ENCODE results near the gene INF2. TPM values are rescaled to one million over a fixed set of nuclear protein-coding genes. Genes with fewer than 3 reads are reported as not detected.

The INF2 gene
- total RNA-seq, 4 donors from 2014 or later: 36.7 to 43.6 (median 37.8) TPM

DNA sequence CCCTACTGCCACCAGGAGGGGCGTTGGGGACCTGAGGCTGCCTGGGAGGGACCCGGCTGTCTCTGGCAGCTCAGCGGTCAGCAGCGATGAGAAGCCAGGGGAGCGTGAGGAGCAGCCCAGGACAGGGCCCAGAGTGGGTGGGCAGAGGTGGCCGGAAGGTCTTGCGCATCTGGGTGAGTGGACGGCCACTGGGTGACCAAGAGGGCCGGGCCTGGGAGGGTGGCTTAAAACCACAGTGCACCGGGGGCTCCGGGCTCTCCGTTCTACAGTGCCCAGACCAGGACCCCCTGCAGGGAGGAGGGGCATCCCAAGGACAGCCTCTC lies 10.0 kb downstream of the INF2 start:
- intact Hi-C loops (cut with DNase I): no loop called here
- no peak for DNase-seq
- Histone ChIP-seq H3K9me3 (no peaks in the 10 kb centered on the region), H3K4me3 (peak overlapping the region in 3 of 4 donors; percentile 7 to 27 (median 12)), H3K27ac (peak overlapping the region; percentile 14 to 57 (median 52)), H3K36me3 (peaks cover 10 to 52% (median 18%) of the 10 kb centered on the region in 3 donors), H3K27me3 (no peaks in the 10 kb centered on the region), H3K4me1 (peaks cover 28 to 72% (median 52%) of the 10 kb centered on the region in 3 donors)
- TF ChIP-seq, protein P1, sequence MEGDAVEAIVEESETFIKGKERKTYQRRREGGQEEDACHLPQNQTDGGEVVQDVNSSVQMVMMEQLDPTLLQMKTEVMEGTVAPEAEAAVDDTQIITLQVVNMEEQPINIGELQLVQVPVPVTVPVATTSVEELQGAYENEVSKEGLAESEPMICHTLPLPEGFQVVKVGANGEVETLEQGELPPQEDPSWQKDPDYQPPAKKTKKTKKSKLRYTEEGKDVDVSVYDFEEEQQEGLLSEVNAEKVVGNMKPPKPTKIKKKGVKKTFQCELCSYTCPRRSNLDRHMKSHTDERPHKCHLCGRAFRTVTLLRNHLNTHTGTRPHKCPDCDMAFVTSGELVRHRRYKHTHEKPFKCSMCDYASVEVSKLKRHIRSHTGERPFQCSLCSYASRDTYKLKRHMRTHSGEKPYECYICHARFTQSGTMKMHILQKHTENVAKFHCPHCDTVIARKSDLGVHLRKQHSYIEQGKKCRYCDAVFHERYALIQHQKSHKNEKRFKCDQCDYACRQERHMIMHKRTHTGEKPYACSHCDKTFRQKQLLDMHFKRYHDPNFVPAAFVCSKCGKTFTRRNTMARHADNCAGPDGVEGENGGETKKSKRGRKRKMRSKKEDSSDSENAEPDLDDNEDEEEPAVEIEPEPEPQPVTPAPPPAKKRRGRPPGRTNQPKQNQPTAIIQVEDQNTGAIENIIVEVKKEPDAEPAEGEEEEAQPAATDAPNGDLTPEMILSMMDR (IDR thresholded peaks at IDR 0.05): no peak
- TF ChIP-seq POLR2A (IDR thresholded peaks at IDR 0.05): no peak
- WGBS, 2 donors: 74% methylated on average over 4 of the region's 12 CpGs; no CpG with 5 or more reads in 1 of the 2 donors

DNA sequence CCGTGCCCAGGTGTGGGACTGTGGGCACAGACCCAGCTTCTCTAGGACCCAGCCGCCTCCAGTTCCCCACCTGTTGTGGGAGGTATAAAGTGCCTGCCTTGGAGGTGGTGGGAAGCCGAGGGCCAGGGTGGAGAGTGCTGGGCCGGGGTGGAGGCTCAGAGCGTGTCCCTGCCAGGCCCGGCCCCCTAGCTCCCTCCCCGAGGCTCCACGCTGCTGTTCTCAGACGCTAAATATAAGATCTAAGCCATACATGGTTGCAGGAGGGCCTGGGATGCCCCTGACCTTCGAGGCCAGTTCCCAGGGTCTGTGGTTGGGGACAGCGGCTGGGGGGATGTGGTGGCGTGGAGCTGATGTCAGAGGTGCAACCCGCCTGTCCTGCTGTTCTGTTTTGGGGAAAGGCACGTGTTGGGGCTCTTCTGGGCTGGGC lies 10.8 kb downstream of the INF2 start:
- no peak for DNase-seq
- Histone ChIP-seq H3K4me1 (peaks cover 20 to 63% (median 43%) of the 10 kb centered on the region in 3 donors), H3K9me3 (no peaks in the 10 kb centered on the region), H3K4me3 (peak overlapping the region in 1 of 4 donors; percentile 27), H3K36me3 (peaks cover 11 to 60% (median 22%) of the 10 kb centered on the region in 3 donors), H3K27me3 (no peaks in the 10 kb centered on the region), H3K27ac (peak overlapping the region in 3 of 4 donors; percentile 44 to 57 (median 54))
- intact Hi-C loops (cut with DNase I): loop anchor here (5.0 kb wide), 1 partner anchor 43 kb away; no protein-coding TSS in a partner anchor
- no CpG with 5 or more reads among the region's 14 CpGs for WGBS, 2 donors
- no peak for TF ChIP-seq POLR2A (IDR thresholded peaks at IDR 0.05)
- TF ChIP-seq, protein P1 (IDR thresholded peaks at IDR 0.05): no peak

DNA sequence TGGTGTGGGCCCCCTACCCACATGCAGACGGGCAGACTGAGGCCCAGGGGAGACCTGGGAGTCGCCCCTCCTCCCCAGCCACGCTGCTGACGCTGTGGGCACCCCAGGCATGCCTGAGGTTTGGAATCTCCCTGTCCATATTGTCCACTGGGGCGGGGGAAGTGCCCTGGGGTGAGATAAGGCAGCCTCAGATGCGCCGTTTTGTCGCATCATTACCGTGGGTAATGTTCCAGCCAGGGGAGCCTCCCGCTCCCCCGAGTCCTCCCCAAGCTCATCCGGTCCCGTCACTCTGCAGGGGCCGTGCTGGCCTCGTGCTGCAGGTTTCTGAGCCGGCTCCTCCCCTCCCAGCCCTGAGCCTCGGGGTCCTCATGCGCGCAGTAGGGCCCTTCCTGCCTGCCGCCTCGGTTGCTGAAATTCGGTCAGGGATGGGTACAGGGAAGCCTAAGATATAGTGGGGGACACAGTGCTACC lies 11.4 kb downstream of the INF2 start:
- H3K4me1 ChIP-seq: peaks cover 15 to 58% (median 40%) of the 10 kb centered on the region in 3 donors

DNA sequence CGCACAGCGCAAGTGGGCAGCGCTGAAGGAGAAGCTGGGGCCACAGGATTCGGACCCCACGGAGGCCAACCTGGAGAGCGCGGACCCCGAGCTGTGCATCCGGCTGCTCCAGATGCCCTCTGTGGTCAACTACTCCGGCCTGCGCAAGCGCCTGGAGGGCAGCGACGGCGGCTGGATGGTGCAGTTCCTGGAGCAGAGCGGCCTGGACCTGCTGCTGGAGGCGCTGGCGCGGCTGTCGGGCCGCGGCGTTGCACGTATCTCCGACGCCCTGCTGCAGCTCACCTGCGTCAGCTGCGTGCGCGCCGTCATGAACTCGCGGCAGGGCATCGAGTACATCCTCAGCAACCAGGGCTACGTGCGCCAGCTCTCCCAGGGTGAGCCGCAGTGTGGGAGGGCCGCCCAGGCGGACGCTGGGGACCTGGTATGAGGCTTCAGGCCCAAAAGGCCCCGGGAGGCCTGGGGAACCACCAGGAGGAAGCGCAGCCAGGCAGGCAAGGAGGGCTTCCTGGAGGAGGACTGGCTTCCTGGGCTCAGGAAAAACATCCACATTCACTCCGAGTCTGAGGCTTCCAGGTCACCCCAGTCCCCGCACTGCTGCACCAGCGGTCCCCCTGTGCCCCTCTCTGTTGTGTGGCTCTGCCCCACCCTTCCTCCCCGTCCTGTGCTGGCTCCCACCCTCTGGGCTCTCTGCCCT lies 12.1 kb downstream of the INF2 start:
- TF ChIP-seq, protein P1 (IDR thresholded peaks at IDR 0.05): no peak
- no peak for TF ChIP-seq POLR2A (IDR thresholded peaks at IDR 0.05)
- 88 to 89% methylated on average over 21 to 25 of the region's 46 CpGs for WGBS, 2 donors
- intact Hi-C loops (cut with DNase I): loop anchor here (5.0 kb wide), 1 partner anchor 44 kb away; no protein-coding TSS in a partner anchor

More for the DNA sequence above, 11.4 kb downstream of the INF2 start:
- DNase-seq: no peak
- TF ChIP-seq, protein P1 (IDR thresholded peaks at IDR 0.05): no peak
- TF ChIP-seq POLR2A (IDR thresholded peaks at IDR 0.05): no peak
- Histone ChIP-seq H3K27ac (peak overlapping the region in 3 of 4 donors; percentile 37 to 57 (median 44)), H3K36me3 (peaks cover 11 to 65% (median 22%) of the 10 kb centered on the region in 3 donors), H3K9me3 (no peaks in the 10 kb centered on the region), H3K27me3 (no peaks in the 10 kb centered on the region), H3K4me3 (no peak overlapping the region)
- intact Hi-C loops (cut with DNase I): loop anchor here (5.0 kb wide), 1 partner anchor 43 kb away; no protein-coding TSS in a partner anchor
- 59 to 60% methylated on average over 1 to 6 of the region's 22 CpGs for WGBS, 2 donors

DNA sequence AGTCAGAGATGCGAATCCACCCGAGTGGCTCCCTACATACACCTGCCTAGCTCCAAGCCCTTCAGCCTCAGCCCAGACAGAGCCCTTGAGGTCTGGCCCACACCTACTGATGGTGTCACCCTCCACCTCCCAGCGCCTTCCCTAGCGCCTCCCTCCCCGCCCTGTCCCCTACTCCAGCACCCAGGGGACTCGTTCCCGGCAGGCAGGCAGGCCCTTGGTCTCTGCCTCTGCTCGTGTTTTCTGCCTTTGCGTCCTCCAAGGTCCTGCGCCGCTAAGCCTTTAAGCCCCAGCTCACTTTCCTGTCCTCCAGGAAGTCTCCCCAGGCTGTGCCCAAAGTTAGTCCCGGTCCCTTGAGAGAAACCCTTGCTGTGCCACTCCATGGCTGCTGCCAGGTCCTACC lies 12.7 kb downstream of the INF2 start:
- intact Hi-C loops (cut with DNase I): loop anchor here (5.0 kb wide), 1 partner anchor 45 kb away; no protein-coding TSS in a partner anchor
- Histone ChIP-seq H3K27ac (no peak overlapping the region), H3K4me3 (no peak overlapping the region), H3K9me3 (no peaks in the 10 kb centered on the region), H3K36me3 (peaks cover 11 to 64% (median 22%) of the 10 kb centered on the region in 3 donors), H3K27me3 (no peaks in the 10 kb centered on the region), H3K4me1 (peaks cover 10 to 45% (median 27%) of the 10 kb centered on the region in 3 donors)
- TF ChIP-seq, protein P1 (IDR thresholded peaks at IDR 0.05): no peak
- TF ChIP-seq POLR2A (IDR thresholded peaks at IDR 0.05): no peak
- WGBS, 2 donors: 72 to 75% methylated on average over 8 to 11 of the region's 12 CpGs
- DNase-seq: no peak

More for the DNA sequence above, 12.1 kb downstream of the INF2 start:
- Histone ChIP-seq H3K4me1 (peaks cover 13 to 50% (median 33%) of the 10 kb centered on the region in 3 donors), H3K27me3 (no peaks in the 10 kb centered on the region), H3K4me3 (no peak overlapping the region), H3K27ac (no peak overlapping the region), H3K36me3 (peaks cover 11 to 65% (median 22%) of the 10 kb centered on the region in 3 donors), H3K9me3 (no peaks in the 10 kb centered on the region)
- no peak for DNase-seq

Data from esophagus squamous epithelium (tissue), 5 donors.